ENCODE data around the gene PHACTR3.

DNA sequence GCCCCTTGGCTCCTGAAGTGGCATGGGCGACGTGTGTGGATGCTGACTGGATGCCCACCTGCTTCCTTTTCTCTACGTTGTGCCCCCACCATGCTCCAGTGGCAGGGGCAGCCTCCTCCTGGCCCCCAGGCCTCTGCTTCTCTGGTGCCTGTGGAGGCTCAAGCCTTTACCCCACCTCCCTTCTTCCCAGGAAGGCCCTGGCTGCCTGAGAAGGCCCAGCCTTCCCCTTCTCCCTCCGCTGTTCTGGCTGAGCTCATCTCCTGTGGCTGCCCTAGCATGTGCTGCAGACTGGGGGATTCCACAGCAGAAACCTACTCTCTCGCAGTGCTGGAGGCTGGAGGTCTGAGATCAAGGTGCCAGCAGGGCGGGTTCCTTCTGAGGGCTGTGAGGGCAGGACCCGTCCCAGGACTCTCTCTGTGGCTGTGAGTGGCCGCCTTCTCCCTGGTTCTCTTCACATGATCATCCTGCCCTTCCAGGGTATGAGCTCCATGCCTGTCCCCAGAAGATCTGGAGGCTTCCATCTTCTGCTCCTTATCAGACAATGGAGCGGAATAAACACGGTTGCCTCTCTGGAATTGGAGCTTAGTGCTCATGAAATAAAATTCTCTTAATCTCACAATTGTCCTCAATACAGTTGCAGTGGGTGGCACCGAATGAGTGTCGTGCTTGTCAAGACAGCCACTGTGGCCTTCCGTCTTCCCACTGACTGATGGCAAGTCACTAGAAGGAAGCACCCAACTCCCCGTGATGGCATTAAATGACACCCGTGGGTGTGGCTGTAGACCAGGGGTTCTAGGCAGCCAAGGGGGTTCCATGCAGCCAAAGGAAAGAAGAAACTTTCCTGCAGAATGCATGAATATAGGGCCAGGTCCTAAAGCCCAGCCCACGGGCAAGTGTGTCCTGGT is 25.1 kb downstream of the PHACTR3 start:
- no peak for TF ChIP-seq POLR2A (IDR thresholded peaks at IDR 0.05)
- no peak for TF ChIP-seq CTCF (IDR thresholded peaks at IDR 0.05 in 8 of 11, conservative IDR thresholded peaks at IDR 0.05 in 3 of 11)

All from spleen (tissue), 7 donors.